Measurements from ENCODE around the gene MYBPH.

GRCh38 chr1:203149188-203149840 lies 26.3 kb downstream of the MYBPH start:
- TF ChIP-seq EZH2 (IDR thresholded peaks at IDR 0.05; ENCODE audit: borderline replicate concordance, low read length) = no peak
- no peak for TF ChIP-seq CTCF (IDR thresholded peaks at IDR 0.05; ENCODE audit: low read length)

Data from OCI-LY1 (cell line).